ENCODE results near the gene STK25.

- TF ChIP-seq CTCF (conservative IDR thresholded peaks at IDR 0.05; ENCODE audit: low read depth in 2 of 2) (no peak), POLR2AphosphoS5 (IDR thresholded peaks at IDR 0.05; ENCODE audit: low read depth) (no peak), CREB1 (CRISPR knock-in tag; IDR thresholded peaks at IDR 0.05; ENCODE audit: low read depth) (no peak), REST (IDR thresholded peaks at IDR 0.05; ENCODE audit: unreplicated experiment) (no peak), EZH2phosphoT487 (IDR thresholded peaks at IDR 0.05; ENCODE audit: unreplicated experiment) (no peak), EZH2 (IDR thresholded peaks at IDR 0.05; ENCODE audit: low read depth, unreplicated experiment) (no peak), ETS1 (IDR thresholded peaks at IDR 0.05) (no peak), JUNB (IDR thresholded peaks at IDR 0.05; ENCODE audit: unreplicated experiment) (no peak), ZNF331 (CRISPR knock-in tag; IDR thresholded peaks at IDR 0.05; ENCODE audit: low read depth) (no peak), NANOG (IDR thresholded peaks at IDR 0.05; ENCODE audit: borderline replicate concordance) (no peak), ZNF462 (CRISPR knock-in tag; IDR thresholded peaks at IDR 0.05) (no peak), ZNF114 (CRISPR knock-in tag; IDR thresholded peaks at IDR 0.05) (no peak)
Observed at GRCh38 chr2:241545106-241545505, 36.7 kb upstream of the STK25 start.
